ENCODE measurements around the gene SLC16A3.

DNA sequence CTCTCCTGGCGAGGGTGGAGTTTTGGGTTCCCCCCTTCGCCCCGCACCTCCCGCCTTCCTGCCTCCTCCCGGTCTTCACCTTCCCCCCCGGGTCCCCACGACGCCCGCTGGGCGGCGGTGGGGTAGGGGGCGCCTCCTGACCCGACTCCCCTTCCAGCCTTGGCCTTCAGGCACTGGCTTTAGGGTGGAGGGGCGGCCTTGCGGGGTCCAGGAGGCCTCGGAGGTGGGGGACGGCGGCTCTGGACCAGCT, 2.4 kb downstream of the SLC16A3 start:
- TF ChIP-seq POLR2AphosphoS5 (IDR thresholded peaks at IDR 0.05) (no peak), POLR2A (IDR thresholded peaks at IDR 0.05) (no peak)
- TF ChIP-seq, protein P1, sequence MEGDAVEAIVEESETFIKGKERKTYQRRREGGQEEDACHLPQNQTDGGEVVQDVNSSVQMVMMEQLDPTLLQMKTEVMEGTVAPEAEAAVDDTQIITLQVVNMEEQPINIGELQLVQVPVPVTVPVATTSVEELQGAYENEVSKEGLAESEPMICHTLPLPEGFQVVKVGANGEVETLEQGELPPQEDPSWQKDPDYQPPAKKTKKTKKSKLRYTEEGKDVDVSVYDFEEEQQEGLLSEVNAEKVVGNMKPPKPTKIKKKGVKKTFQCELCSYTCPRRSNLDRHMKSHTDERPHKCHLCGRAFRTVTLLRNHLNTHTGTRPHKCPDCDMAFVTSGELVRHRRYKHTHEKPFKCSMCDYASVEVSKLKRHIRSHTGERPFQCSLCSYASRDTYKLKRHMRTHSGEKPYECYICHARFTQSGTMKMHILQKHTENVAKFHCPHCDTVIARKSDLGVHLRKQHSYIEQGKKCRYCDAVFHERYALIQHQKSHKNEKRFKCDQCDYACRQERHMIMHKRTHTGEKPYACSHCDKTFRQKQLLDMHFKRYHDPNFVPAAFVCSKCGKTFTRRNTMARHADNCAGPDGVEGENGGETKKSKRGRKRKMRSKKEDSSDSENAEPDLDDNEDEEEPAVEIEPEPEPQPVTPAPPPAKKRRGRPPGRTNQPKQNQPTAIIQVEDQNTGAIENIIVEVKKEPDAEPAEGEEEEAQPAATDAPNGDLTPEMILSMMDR (IDR thresholded peaks at IDR 0.05): no peak

Data from breast epithelium (tissue), 3 donors.